Urinary bladder (tissue), 4 donors: ENCODE measurements around the gene GLOD4. TPM values are rescaled to one million over a fixed set of nuclear protein-coding genes. Genes with fewer than 3 reads are reported as not detected.
"Not testable (repeated sequence)": the region's sequence is repeated elsewhere in the genome, so short reads cannot be mapped to it uniquely, and the experiment has no call there.

Source experiments
- DNase-seq: peaks from one replicate; pipeline ENCODE4 v3.0.0-alpha.2; 2015; ENCODE audit errors: extremely low spot score
- H3K27ac ChIP-seq: one replicate; pipeline ENCODE4 v1.5.1; 2013; ENCODE audit warnings: low read depth, mild to moderate bottlenecking, moderate library complexity
- H3K36me3 ChIP-seq: one replicate; pipeline ENCODE4 v1.6.1; 2013; ENCODE audit warnings: mild to moderate bottlenecking, moderate library complexity; ENCODE audit not compliant: insufficient read depth
- H3K4me1 ChIP-seq: one replicate; pipeline ENCODE4 v1.6.1; 2013; ENCODE audit warnings: mild to moderate bottlenecking, moderate library complexity; ENCODE audit not compliant: insufficient read depth
- H3K4me3 ChIP-seq: one replicate; pipeline ENCODE4 v1.5.1; 2013; ENCODE audit warnings: low read depth, low read length
- WGBS: extraction: QIAGEN DNeasy Blood & Tissue Kit; methylation state at CpG from one replicate; pipeline ENCODE4 v1.1.7; 2013; 5-methylcytosine and 5-hydroxymethylcytosine counted together
- polyA plus RNA-seq: library from polyadenylated mRNA; stranded (reverse); fragments of 200-250 nt; gene quantifications from one replicate; pipeline ENCODE4 v1.2.3, GENCODE V29; 2013
- total RNA-seq: library from RNA; depleted of rRNA; stranded (reverse); fragments of >200 nt; gene quantifications from one replicate; pipeline ENCODE4 v1.2.3, GENCODE V29; 2014
- donor health status: healthy with polysubstance abuse.
- donor health status: healthy.

Gene GLOD4
- total and polyA plus RNA-seq, 2 donors: 41.0 to 44.0 TPM

- WGBS: 67% methylated on average over 8 of the region's 8 CpGs
- peaks cover 1% of the 10 kb centered on the region for H3K4me1 ChIP-seq
- no peak overlapping the region for H3K4me3 ChIP-seq
- peaks cover 2% of the 10 kb centered on the region for H3K36me3 ChIP-seq
- DNase-seq: no peak
- no peak overlapping the region for H3K27ac ChIP-seq
These were observed 31.5 kb downstream of the GLOD4 start for GRCh38 chr17:750431-751037.

DNA sequence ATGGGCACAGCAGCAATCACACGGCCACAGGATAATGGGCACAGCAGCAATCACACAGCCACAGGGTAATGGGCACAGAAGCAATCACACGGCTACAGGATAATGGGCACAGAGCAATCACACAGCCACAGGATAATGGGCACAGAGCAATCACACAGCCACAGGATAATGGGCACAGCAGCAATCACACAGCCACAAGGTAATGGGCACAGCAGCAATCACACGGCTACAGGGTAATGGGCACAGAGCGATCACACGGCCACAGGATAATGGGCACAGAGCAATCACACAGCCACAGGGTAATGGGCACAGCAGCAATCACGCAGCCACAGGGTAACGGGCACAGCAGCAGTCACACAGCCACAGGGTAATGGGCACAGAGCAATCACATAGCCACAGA is 32.7 kb downstream of the GLOD4 start:
- H3K4me3 ChIP-seq, H3K27ac ChIP-seq, H3K36me3 ChIP-seq, DNase-seq, H3K4me1 ChIP-seq: not testable (repeated sequence)
- 76% methylated on average over 7 of the region's 7 CpGs for WGBS

DNA sequence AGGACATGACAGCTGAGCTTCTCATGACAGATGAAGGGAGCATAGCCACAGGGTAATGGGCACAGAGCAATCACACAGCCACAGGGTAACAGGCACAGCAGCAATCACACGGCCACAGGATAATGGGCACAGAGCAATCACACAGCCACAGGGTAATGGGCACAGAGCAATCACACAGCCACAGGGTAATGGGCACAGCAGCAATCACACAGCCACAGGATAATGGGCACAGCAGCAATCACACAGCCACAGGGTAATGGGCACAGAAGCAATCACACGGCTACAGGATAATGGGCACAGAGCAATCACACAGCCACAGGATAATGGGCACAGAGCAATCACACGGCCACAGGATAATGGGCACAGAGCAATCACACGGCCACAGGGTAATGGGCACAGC is 33.5 kb downstream of the GLOD4 start:
- DNase-seq, H3K27ac ChIP-seq, H3K4me3 ChIP-seq, H3K4me1 ChIP-seq, H3K36me3 ChIP-seq: not testable (repeated sequence)
- 95% methylated on average over 4 of the region's 4 CpGs for WGBS

GRCh38 chr17:746783-747629 is 35.1 kb downstream of the GLOD4 start:
- no peak overlapping the region for H3K27ac ChIP-seq
- H3K4me3 ChIP-seq: no peak overlapping the region
- peaks cover 1% of the 10 kb centered on the region for H3K4me1 ChIP-seq
- DNase-seq: no peak
- 91% methylated on average over 38 of the region's 38 CpGs for WGBS
- H3K36me3 ChIP-seq: peaks cover 2% of the 10 kb centered on the region

DNA sequence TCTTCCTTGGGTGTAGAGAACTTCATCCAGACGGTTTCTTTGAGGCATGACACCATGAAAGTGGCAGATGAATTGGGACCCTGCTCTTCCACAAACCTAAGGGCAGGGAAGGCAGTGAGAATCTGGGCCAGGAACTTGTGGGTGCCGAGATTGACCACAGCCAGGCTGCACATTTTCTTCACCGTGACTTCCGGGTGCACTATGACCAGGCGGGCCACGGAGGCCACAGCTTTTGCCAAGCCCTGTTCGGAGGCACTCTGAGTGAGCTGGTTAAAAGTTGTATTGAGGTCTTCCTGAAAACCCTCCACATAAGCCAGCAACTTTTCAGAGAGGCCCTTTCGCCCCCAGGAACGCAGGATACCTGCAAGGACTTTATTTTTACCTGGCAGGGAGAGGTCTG is 35.9 kb downstream of the GLOD4 start:
- Histone ChIP-seq H3K4me3 (no peak overlapping the region), H3K27ac (no peak overlapping the region), H3K36me3 (peaks cover 2% of the 10 kb centered on the region), H3K4me1 (peaks cover under 1% of the 10 kb centered on the region)
- no peak for DNase-seq
- WGBS: 92% methylated on average over 9 of the region's 9 CpGs

- peaks cover 2% of the 10 kb centered on the region for H3K36me3 ChIP-seq
- WGBS: 95% methylated on average over 11 of the region's 11 CpGs
- H3K27ac ChIP-seq: no peak overlapping the region
- DNase-seq: no peak
- H3K4me3 ChIP-seq: no peak overlapping the region
- H3K4me1 ChIP-seq: no peaks in the 10 kb centered on the region
These were observed 36.7 kb downstream of the GLOD4 start for GRCh38 chr17:745406-745805.

GRCh38 chr17:744937-745336 is 37.1 kb downstream of the GLOD4 start:
- 81% methylated on average over 9 of the region's 9 CpGs for WGBS
- no peak for DNase-seq
- Histone ChIP-seq H3K4me3 (no peak overlapping the region), H3K4me1 (no peaks in the 10 kb centered on the region), H3K36me3 (peaks cover 2% of the 10 kb centered on the region), H3K27ac (no peak overlapping the region)

GRCh38 chr17:743139-743538 is 38.9 kb downstream of the GLOD4 start:
- Histone ChIP-seq H3K27ac (no peak overlapping the region), H3K36me3 (peaks cover 2% of the 10 kb centered on the region), H3K4me3 (no peak overlapping the region), H3K4me1 (no peaks in the 10 kb centered on the region)
- whole genome bisulfite sequencing: 92% methylated on average over 4 of the region's 4 CpGs
- no peak for DNase-seq

GRCh38 chr17:742147-742793 is 39.8 kb downstream of the GLOD4 start:
- Histone ChIP-seq H3K27ac (no peak overlapping the region), H3K4me1 (no peaks in the 10 kb centered on the region), H3K36me3 (peaks cover 2% of the 10 kb centered on the region), H3K4me3 (no peak overlapping the region)
- no peak for DNase-seq
- 80% methylated on average over 11 of the region's 11 CpGs for WGBS

- no peak for DNase-seq
- Histone ChIP-seq H3K4me1 (no peaks in the 10 kb centered on the region), H3K4me3 (no peak overlapping the region), H3K36me3 (no peaks in the 10 kb centered on the region), H3K27ac (no peak overlapping the region)
- 80% methylated on average over 18 of the region's 18 CpGs for WGBS
These were observed 41.7 kb downstream of the GLOD4 start for GRCh38 chr17:740240-741017.

DNA sequence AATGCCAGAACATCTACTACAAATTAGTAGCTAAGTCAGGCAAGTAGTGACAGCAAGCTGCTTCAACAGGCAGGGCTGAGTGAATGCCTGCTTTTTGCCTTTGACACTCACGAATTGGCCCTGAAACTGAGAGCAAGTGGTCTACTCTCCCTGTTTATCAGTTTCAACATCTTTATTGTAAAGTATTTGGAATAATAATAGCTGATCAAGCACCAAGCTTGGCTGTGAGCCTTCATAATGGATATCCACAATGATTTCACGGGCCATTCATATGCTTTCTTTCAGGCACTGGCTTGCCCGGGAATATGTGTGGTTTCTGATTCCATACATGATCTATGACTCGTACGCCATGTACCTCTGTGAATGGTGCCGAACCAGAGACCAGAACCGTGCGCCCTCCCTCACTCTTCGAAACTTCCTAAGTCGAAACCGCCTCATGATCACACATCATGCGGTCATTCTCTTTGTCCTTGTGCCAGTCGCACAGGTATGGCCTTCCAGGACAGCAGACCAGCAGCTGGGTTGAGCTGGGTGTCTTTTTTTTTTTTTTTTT is 44.4 kb downstream of the GLOD4 start:
- Histone ChIP-seq H3K27ac (no peak overlapping the region), H3K4me1 (no peaks in the 10 kb centered on the region), H3K4me3 (no peak overlapping the region), H3K36me3 (no peaks in the 10 kb centered on the region)
- WGBS: 84% methylated on average over 13 of the region's 13 CpGs
- no peak for DNase-seq

DNA sequence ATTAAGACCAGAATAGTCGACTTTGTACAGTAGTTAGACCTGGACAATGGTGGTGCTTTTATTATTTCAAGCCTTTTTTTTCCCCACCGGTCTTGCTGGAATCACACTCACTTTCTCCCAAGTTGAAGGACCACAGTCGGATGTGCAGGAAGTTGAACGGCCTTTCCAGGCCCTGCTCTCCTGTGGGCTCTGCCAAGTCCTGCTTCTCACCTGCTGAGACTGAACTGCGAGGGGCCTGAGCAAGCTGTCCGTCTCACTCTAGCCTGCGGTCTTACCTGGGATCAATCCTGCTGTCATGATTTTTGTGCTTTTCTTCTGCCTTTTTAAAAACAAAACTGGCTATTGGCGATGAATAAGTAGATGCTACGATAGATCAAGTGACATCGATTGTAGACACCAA is 48.3 kb downstream of the GLOD4 start:
- no peak for DNase-seq
- 68% methylated on average over 10 of the region's 10 CpGs for WGBS

More for the DNA sequence above, 48.3 kb downstream of the GLOD4 start:
- H3K36me3 ChIP-seq: no peaks in the 10 kb centered on the region
- H3K4me3 ChIP-seq: no peak overlapping the region
- H3K27ac ChIP-seq: no peak overlapping the region
- H3K4me1 ChIP-seq: no peaks in the 10 kb centered on the region
